ENCODE data around the gene DUSP1.
A peak's percentile ranks its signal among the peaks of the same experiment; 100 is the strongest.

DUSP1 gene

DNA sequence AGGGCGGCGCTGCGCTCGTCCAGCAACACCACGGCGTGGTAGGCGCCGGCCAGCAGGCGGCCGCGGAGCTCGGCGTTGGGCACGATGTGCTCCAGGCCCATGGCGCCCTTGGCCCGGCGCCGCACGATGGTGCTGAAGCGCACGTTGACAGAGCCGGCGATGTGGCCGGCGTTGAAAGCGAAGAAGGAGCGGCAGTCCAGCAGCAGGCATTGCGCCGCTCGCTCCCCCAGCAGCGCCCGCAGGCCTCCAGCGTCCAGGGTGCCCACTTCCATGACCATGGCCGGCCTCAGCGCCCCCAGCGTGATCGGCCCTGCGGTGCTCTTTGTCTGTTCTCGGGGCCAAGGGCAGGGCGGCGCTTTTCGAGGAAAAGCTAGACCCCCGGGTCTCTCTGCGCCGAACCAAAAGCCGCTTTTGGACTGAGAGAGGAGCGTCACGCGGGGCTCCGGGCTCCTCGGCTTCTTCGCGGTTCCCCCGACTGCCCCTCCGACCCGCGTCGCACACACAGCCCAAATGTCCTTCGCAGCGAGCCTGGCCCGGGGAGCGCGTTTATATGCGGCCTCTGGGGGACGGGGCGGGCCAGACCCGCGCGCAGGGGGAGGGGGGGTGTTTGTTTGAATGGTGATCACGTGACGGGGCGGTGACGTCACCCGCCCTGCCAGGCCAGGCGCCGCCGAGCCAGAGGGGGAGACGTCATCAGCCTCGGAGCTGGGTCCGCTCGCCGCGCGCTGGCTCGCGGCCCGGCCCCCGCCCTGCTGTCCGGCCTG lies at the start of gene DUSP1:
Gene DUSP1 (minus strand): TSS at position 521 of the 764 bp plus-strand sequence. CDS start 243 bp downstream, at position 278.
- H3K4me3 ChIP-seq (ENCODE audit: control insufficient read depth, low read depth, low read length), result peak within 1 kb of the TSS; percentile 82
- TF ChIP-seq CTCF (IDR thresholded peaks at IDR 0.05; ENCODE audit: control insufficient read depth, insufficient read depth, low read depth, low read length, missing control alignments), result peak; percentile 40
- peak; percentile 88 for DNase-seq (ENCODE audit: low read depth)

DNA sequence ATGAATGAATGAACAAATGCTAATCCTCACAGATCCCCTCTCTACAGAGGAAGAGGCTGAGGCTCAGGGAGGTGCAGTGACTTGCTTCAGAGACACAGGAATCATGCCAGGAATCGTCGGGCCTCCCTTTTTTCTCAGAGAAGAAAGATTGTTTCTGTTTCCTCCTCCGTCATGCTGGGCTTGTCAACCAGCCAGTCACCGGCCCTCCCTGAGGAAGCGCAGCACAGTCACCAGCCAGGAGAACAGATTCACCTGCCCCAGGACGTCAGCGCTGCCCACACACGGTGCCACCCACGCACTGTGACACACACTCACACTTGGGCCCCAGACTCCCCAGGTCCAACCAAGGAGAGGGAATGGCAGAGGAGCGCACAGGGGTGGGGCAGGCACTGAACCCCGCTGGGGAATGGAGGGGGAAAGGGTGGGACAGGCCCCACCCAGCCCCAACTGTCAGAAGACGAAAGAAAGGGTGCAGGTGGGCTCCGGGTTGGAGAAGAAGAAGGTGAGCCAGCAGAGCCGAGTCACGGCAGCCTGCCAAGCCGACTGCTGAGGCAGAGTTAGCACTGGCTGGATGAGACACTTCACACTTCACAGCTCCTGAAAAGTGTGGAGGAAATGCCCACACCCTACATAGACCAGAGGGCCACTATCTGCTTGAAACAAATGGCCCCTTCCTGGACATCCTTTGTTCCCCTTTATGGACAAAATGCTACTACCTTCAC lies 49.2 kb upstream of the DUSP1 start:
- DNase-seq (ENCODE audit: low read depth), result no peak
- TF ChIP-seq CTCF (IDR thresholded peaks at IDR 0.05; ENCODE audit: control insufficient read depth, insufficient read depth, low read depth, low read length, missing control alignments), result no peak

DNA sequence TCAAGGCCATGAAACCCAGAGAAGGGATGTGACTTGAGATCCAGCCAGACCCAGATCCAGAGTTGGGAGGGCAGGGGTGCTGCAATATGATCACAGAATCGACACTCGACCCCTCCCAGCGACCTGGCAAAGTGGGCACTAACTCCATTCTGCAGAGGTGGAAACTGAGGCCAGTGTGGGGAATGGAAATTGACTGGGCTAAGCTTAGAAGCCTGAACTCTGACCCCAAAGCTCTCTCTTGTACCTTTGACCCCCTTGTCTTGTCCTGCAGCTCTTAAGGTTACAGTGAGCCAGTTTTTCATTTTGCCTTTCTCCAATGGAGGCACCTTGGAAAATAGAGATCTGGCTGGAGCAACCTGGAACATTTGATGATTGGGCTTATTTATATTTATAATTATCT lies 48.6 kb upstream of the DUSP1 start:
- no peak overlapping the region for H3K4me3 ChIP-seq (ENCODE audit: control insufficient read depth, low read depth, low read length)
- no peak for DNase-seq (ENCODE audit: low read depth)
- no peak for TF ChIP-seq CTCF (IDR thresholded peaks at IDR 0.05; ENCODE audit: control insufficient read depth, insufficient read depth, low read depth, low read length, missing control alignments)

More for the DNA sequence above, 49.2 kb upstream of the DUSP1 start:
- H3K4me3 ChIP-seq (ENCODE audit: control insufficient read depth, low read depth, low read length), result no peak overlapping the region

GRCh38 chr5:172818081-172818480 lies 47.1 kb upstream of the DUSP1 start:
- TF ChIP-seq CTCF (IDR thresholded peaks at IDR 0.05; ENCODE audit: control insufficient read depth, insufficient read depth, low read depth, low read length, missing control alignments), result no peak
- DNase-seq (ENCODE audit: low read depth), result no peak
- no peak overlapping the region for H3K4me3 ChIP-seq (ENCODE audit: control insufficient read depth, low read depth, low read length)

DNA sequence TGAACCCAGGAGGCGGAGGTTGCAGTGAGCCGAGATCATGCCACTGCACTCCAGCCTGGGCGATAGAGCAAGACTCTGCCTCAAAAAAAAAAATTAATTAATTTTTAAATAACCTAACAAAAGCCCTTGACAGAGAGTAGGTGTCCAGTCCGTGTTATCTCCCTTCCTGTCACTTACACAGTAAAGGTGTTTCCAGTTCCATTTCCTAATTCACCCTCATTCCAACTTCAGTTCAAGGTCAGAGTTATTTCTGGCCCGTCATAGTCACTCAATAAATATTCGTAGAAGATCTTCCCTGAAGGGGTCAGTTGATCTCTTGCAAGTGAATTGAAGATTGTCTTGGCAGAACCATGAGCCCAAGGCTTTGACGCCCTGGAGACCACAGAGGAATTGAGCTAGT lies 46.7 kb upstream of the DUSP1 start:
- TF ChIP-seq CTCF (IDR thresholded peaks at IDR 0.05; ENCODE audit: control insufficient read depth, insufficient read depth, low read depth, low read length, missing control alignments), result no peak
- no peak overlapping the region for H3K4me3 ChIP-seq (ENCODE audit: control insufficient read depth, low read depth, low read length)
- DNase-seq (ENCODE audit: low read depth), result no peak

DNA sequence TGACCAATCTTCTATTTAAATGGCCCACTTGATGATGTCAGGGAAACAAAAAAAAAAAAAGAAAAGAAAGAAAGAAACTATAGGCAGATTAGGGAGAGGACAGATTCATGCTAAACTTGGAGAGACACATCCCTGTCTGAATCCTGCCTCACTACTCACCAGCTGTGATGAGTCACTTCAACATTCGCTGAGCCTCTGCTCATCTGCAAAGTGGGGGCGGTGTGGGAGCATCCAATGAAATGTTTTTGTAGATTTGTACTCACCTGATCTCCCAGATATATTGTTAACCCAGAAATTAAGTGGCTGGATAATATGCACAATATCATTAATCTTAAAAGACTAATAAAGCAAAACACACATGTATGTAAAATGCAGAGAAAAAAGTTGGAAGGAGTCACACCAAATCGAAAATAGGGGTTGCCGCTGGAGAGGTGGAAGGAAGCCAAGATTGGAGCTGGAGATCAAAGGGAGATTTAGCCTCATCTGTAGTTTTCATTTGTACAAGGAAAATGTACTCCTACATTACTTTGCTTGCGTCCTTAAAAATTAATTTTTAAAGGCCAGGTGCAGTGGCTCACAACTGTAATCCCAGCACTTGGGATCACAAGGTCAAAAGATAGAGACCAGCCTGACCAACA lies 46.0 kb upstream of the DUSP1 start:
- no peak overlapping the region for H3K4me3 ChIP-seq (ENCODE audit: control insufficient read depth, low read depth, low read length)
- no peak for TF ChIP-seq CTCF (IDR thresholded peaks at IDR 0.05; ENCODE audit: control insufficient read depth, insufficient read depth, low read depth, low read length, missing control alignments)
- DNase-seq (ENCODE audit: low read depth), result no peak
